Stimulated activated CD4-positive, alpha-beta T cell treated with anti-CD3 and anti-CD28 coated beads, Interleukin-2, amount 100 ng/mL, for 24 hours (primary cell): ENCODE results near the gene LIPF.
"Not testable (repeated sequence)": the region's sequence is repeated elsewhere in the genome, so short reads cannot be mapped to it uniquely, and the experiment has no call there.

ENCODE experiments used
- DNase-seq, 2 donors: peaks; one replicate each; pipeline ENCODE4 v3.0.0-alpha.2; 2020

LIPF gene, protein sequence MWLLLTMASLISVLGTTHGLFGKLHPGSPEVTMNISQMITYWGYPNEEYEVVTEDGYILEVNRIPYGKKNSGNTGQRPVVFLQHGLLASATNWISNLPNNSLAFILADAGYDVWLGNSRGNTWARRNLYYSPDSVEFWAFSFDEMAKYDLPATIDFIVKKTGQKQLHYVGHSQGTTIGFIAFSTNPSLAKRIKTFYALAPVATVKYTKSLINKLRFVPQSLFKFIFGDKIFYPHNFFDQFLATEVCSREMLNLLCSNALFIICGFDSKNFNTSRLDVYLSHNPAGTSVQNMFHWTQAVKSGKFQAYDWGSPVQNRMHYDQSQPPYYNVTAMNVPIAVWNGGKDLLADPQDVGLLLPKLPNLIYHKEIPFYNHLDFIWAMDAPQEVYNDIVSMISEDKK

DNA sequence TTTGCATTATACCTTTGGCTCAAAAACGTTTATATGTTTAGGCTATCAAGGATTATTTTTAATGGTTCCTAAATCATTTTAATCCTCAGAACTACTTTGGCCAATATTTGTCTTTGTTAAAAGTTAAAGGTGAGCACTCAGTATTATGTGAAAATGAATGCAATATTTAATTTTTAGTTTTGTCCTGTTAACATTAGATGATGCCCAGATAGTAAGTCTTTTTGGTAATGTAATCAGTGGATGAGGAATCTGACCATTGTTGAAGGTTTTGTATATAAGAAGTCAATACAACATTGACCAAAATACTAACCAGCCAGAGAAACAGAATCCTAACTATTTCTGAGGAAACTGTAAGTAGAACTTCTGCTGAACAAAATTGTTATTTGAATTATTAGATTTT, at the start of gene LIPF:
TSS of gene LIPF (plus strand) at position 301 of the 400 bp plus-strand sequence. CDS start 2,856 bp downstream, outside the sequence.
- no peak for DNase-seq

DNA sequence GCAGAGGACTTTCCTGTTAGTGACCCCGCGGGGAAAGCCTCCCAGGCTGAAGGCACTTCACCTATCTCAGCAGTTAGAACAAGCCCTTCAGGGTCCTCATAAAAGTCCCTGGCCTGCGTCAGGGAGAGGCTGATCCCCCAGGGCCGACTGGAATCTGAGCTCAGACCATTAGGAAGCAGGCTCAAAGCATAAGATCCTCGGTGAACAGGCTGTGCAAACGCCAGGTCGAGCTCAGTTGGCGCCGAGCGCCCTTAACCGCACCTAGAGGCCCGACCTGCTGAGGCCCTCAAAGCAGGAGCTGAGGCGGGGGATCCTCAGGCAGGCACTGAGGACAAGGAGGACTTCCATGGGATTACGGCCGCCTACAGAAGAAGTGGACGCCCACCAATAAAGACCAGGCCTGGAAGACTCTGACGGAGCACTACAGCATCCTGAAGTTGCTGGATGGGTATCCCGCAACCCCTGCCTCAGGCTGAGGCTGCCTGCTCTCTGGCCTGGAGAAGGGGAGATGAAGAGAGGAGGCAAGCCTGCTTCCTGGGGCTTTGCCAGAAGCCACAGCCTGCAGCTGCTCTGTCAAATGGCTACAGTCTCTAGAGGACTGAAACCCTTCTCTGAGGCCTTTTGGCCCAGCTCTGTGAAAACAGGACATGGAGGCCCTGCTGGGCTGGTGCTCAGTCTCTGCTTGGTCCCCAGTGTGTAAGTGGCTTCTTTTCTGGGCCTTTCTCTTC, 47.8 kb upstream of the LIPF start:
- DNase-seq, result no peak

DNA sequence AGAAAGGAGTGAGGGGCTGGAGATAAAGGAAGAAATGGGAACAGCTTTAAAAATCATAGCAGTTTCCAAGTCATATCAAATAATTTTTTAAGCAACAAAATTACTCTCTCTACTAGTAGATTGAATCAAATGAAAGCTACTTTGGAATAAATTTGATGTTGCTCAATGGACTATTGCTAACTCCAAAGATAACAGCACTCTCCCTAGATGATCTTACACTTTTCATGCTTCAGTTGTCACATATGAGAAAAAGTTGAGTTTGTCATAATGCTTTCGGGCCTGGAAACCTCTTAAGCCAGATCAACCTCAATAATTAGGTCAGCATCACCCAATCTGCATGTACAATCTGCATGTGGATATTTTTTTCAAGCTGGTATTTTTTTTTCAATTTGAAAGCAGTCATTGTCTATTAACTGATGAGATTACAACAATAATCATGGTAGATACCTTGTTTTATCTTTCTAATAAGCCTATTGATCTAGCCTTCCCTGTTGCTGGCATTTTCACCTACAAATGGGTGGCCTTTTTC, 46.4 kb upstream of the LIPF start:
- DNase-seq, result no peak

DNA sequence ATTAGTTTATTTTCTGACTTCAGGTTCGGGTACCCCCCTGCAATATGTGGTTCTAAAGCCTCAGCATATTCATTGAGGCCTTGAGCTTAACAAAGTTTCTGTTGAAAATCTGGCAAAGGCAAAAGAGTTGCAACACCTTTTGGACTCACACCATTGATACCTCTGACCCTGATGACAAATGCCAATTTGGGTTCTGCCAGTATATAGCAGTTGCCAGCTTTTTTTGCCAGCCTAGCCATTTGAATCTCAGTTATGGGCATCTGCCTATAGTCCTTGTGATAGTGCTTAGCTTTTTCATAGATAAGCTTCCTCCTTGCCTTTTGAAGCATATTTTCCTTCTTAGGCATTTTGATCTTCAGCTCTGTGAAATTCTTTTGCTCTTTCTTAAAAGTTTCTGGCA, 45.7 kb upstream of the LIPF start:
- DNase-seq, result no peak

DNA sequence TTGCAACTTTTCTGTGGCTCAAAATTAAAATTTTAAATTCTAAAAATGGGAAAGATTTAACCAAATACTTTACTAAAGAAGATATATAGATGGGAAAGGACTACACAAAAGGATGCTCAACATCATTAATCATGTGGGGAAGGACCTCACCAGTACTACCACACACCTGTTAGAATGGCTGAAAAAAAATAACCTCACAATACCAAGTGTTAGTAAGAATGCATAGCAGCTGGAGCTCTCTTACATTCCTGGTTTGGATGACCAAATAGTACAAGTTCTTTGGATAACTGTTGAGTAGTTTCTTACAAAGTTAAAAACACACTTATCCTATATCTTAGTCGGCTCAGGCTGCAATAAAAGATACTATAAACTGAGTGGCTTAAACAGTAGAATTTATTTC, 43.8 kb upstream of the LIPF start:
- DNase-seq, result no peak

DNA sequence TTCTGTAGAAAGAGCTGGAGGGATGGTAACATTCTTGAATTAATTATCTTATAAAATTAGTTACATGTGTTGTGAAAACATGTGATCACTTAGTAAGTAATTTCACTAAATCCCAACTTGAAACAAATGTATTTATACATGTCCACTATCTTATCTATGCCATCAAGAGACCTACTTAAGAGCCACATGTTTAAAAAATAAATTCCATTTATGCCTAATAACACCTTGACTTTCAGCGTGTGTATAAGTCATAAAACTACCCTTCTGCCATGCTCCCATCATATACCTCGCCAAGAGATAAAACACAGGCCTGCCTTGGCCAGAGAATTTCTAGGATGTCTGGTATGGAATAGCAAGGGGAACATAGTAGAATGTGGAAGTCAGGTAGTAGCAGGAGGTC, 40.4 kb upstream of the LIPF start:
- DNase-seq, result no peak

DNA sequence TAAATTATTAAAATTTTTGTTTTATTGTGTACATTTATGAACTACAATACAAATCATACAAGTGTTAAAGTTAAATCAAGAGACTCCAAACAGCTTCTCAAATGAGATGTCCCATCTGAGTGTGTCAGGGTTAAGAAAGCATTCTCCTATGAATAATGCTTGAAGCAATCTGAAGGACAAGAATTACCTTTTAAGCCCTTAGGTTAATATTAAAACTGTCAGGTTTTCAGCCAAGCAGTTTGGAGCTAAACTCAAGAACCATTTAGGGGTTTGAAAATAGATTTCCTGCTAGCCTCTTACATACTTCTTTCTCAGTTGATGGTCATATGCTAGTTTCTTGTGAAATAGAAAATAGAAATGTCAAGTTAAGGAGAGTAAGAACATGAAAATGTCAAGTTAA, 39.4 kb upstream of the LIPF start:
- no peak for DNase-seq

DNA sequence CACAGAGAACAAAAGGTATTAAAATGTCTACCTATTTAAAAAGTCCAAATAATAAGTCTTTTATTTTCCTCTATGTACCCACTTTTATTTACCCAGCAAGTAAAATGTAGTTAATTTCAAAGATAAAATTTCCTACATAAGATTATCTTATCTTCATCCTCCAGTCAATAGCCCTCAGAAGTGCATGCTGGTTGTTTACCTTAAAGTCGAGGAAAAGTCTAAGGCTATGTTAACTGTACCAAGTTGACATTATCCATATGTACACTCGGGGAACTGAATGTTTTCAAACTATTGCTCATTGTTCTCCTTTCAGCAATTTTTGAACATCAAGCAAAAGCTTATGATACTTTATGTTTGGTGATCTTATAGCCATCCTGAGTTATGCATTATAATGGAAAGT, 24.1 kb upstream of the LIPF start:
- DNase-seq, result no peak

DNA sequence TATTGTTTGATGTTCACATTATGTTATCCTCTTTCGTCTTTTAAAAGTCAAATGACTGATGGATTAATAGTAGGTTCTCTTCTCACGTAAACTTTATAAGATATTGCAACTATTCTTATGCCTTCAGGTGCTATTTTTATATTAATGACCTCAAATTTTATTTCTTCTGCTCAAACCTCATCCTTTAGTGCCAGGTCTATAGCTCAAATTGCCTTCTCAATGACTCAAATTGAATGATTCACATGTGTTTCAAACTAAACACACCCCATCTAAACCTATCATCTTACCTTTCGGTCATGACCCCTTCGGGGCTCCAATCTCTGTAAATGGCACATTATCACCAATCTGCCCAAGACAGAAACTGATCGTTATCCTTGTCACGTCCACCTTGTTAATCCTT, 22.0 kb upstream of the LIPF start:
- no peak for DNase-seq

DNA sequence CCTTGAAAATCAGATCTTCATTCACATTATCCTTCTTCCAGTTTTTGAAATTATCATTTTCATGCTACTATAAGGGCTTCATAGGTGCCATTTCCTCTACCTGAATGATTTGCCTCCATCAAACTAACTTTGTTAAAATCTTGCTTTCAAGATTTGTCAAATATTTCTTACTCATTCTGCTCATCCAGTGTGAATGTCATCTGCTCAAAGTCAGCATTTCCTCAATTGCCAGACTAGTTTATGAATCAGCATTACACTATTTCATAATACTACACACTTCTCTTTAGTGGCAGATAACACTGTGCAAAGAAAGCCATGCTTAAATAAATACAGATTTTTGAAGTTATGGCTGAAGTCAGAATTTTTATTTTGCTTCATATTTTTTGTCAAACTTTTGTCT, 21.3 kb upstream of the LIPF start:
- DNase-seq, result no peak

DNA sequence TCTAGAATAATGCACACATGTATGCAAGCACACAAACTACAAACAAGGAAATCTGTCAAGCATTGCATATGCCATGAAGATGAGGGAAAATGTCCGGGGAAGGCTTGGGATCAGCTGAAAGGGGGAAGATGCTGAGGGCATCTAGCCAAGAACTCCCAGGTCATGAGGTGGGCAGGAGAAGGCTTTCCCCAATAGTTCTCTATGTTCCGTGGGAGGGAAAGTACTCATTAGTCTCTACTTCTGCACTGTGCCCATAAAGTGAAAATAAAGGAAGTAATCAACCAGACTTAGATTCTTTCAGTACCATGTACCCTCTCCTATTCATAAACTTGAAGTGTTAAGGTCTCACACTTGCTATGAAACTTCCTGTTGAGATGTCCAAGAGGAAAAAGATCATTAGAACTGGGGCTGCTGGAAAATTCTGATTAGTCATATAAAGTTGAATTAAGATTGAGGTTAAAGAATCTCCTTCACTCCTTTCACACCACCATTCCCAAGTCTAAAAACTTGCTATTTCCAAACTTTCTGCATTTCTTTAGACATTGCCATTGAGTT, 17.1 kb upstream of the LIPF start:
- DNase-seq, result no peak

DNA sequence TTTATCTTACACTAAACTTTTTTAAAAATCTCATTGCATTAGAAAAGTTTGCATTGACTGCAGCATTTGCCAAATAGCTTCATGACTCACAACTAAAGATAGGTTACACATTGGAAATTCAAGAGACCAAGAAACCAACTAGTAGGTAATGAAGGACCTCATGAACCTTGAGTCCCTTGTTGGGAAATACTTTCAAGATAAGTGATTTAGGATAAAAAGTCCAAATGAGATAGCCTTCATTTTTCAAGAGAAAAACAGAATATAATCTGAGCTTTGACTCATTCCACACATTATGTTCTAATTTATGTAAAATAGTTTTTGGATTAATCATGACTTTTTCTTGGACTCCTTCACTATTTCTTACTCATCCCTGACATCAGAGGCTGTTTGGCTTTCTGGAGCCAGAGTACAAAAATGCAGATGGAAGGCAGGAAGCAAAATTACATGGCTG, 13.1 kb upstream of the LIPF start:
- no peak for DNase-seq

DNA sequence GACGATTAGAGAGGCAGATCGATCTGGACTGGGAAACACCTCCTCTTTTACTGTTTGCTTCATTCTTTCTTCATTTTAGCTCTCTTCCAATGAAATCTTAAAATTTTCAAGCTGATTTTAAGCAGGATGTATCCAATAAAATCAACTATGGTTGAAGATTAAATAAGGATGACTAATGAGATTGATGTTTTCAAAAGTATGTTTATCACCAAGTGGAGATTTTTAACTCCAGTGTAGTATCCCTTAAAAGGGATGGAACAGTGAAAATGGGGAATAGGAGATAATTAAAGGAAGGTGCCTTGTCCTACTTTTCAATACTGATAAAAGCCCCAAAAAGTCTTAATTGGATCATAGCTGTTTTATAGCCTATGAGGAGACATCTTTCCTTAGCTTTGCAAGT, 11.6 kb upstream of the LIPF start:
- no peak for DNase-seq

DNA sequence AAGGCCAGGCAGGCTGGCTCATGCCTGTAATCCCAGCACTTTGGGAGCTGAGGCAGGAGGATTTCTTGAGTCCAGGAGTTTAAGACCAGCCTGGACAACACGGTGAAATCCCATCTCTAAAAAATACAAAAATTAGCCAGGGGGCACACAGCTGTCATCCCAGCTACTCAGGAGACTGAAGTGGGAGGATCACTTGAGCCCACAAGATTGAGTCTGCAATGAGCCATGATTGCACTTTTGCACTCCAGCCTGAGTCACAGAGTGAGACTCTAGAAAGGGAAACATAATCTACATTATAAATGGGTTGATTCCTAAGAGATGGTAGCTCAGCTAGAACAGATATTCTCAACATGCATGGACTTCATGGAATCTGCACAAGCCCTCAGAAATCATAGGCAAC, 6.3 kb upstream of the LIPF start:
- DNase-seq, result no peak

DNA sequence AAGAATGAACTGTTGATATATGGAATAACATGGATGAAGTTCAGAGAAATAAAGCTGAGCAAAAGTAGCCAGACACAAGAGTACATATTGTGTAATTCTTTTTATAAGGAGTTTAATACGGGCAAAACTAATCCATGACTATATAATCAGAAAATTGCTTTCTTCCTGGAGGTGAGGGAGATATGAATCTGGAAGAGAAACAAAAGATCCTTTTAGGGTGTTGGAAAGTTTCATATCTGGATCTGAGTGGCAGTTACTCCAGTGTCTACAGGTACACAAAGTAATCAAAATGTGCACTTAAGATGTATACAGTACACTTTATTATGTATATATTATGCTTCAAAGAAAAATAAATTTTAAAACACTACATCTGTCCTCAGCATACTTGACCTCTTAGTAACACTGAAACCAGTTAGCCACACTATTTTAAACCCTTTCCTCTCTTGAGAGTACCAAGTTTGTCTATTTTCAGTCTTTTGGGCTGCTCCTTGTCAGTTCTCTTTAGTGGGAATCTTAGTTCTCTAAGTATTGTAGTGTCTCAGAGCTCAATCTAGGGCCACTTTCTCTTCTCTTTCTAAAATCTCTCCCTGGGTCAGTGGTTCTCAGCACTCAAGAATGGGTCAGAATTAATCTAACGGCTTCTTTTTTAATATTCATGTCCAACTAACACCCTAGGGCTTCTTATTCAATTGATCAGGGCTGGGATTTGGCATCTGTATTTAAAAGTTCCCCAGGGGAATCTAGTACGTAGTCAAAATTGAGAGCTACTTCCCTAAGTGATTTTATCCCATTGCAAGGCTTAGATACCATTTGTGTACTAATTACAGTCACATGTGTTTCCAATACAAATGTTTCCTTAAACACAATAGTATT, 4.3 kb upstream of the LIPF start:
- no peak for DNase-seq

DNA sequence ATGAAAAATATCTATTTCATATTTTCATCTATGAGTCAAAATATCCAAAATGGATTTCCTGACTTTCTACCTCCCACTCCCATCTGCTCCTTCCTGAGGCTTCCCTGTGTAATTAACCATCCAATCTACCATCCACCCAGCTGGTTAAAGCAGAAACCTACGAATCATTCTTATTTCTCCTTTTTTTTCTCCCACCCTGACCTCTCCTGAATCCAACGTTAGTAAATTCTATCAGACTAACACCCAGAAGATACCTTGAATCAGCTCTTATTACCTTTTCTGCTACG, 3.7 kb upstream of the LIPF start:
- DNase-seq, result no peak

DNA sequence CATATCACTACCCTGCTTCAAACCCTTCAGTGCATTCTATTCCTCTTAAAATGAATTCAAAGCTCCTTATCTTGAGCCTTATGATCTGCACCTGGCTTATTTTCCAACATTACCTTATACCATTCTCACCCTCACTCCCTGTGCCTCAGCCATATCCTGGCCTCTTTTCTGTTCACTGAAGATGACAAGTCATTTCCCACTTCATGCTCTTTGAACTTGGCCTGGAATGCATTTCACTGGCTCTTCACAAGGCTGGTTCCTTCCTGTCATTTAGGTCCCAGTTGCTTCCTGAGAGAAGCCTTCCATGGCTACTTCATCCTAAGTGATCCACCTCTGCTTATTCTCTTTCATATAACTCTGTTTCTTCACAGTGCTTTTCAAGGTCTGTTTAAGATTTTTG, 3.2 kb upstream of the LIPF start:
- DNase-seq, result no peak

DNA sequence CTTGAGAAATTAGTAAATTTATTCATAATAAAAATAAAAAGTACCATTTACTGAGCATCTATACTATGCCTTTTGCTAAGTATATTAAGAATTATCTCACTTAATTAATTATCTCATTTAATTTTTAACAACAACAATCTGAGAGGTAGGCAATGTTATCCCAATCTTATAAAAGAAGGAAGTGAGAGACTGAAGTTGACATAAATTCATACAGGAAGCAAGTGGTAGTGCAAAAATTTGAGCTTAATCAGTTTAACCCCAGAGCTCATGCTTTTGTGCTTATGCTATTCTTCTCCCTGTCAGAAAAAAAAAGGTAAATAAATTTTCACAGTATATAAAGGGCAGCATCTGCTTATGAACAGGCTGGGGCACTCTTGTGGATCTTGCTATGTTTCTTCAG, 2.7 kb upstream of the LIPF start:
- no peak for DNase-seq

DNA sequence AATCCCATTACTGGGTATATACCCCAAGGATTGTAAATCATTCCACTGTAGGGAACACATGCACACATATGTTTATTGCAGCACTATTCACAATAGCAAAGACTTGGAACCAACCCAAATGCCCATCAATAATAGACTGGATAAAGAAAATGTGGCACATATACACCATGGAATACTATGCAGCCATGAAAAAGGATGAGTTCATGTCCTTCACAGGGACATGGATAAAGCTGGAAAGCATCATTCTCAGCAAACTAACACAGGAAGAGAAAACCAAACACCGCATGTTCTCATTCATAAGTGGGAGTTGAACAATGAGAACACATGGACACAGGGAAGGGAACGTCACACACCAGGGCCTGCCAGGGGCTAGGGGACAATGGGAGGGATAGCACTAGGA, 1.1 kb upstream of the LIPF start:
- not testable (repeated sequence) for DNase-seq

DNA sequence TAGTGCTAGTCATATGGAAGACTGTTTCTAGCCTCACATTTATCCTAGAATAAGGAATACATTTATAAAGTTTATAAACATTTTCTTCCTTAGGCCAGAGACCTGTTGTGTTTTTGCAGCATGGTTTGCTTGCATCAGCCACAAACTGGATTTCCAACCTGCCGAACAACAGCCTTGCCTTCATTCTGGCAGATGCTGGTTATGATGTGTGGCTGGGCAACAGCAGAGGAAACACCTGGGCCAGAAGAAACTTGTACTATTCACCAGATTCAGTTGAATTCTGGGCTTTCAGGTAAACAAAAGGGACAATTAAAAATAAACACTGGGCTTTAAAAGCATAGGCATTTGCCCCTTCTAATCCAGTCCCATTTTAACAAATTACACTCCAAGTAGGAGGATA, 4.2 kb downstream of the LIPF start:
- no peak for DNase-seq

DNA sequence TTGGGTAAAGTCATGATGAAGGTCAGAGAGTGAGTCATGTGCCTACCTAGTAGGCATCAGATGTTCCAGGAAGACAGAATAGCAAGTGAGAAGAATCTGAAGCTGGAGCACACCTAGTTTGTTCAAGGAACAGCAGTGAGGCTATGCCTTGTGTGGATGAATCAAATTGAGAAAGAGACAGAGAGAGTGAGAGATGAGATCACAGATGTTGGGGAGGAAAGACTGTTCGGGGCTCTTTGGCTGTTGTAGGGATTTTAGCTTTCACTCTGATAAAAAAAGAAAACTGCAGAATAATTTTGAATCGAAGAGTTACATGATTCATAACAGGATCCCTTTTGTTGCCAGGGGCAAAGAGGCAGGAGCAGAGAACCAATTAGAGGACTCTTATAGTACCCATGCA, 6.3 kb downstream of the LIPF start:
- DNase-seq, result peak; percentile 6 to 22

DNA sequence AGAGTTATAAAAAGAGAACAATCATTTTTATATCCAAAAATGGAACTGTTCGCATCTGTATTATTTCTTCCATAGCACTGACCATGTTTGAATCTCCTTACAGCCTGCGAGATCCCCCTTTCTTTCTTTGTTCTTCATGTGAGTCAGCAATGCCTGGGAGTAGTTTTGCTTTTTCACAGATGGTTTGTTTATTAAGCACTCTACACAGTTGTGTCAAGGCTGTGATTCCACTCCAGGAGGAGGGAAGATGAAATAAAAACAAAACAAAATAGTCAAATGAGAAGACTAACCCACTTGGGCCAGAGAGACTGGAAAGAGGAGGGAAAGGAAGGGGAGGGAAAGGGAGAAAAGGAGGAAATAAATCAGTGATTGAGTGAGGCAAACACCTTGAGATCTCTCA, 7.8 kb downstream of the LIPF start:
- DNase-seq, result no peak
